Neural progenitor cell (in vitro differentiated cells): ENCODE results near the gene CRP. TPM values are rescaled to one million over a fixed set of nuclear protein-coding genes. Genes with fewer than 3 reads are reported as not detected.

Experiments
- DNase-seq: peaks from one replicate; pipeline ENCODE4 v3.0.0-alpha.2; 2016; ENCODE audit warnings: low spot score
- H2AFZ ChIP-seq: fragments of 200-600 bp; sonication (generic); replicated peaks from 2 replicates; pipeline ENCODE4 v1.6.1; 2016; ENCODE audit warnings: antibody characterized with exemption
- H3F3A ChIP-seq: fragments of 200-600 bp; sonication (generic); 2 replicates; pipeline ENCODE4 v1.6.1; 2016; ENCODE audit warnings: antibody characterized with exemption, low read depth
- H3K27ac ChIP-seq: fragments of 200-600 bp; sonication (generic); 2 replicates; pipeline ENCODE4 v1.5.1; 2016; ENCODE audit warnings: mild to moderate bottlenecking
- H3K27me3 ChIP-seq: fragments of 200-600 bp; sonication (generic); 2 replicates; pipeline ENCODE4 v1.6.1; 2016; ENCODE audit warnings: mild to moderate bottlenecking, moderate library complexity
- H3K36me3 ChIP-seq: fragments of 200-600 bp; sonication (generic); 2 replicates; pipeline ENCODE4 v1.5.1; 2016
- H3K4me1 ChIP-seq: fragments of 200-600 bp; sonication (generic); 2 replicates; pipeline ENCODE4 v1.6.1; 2016; ENCODE audit warnings: mixed run types
- H3K4me2 ChIP-seq: fragments of 200-600 bp; sonication (generic); 2 replicates; pipeline ENCODE4 v1.6.1; 2016
- H3K4me3 ChIP-seq: fragments of 200-600 bp; sonication (generic); 2 replicates; pipeline ENCODE4 v1.5.1; 2016
- H3K79me2 ChIP-seq: fragments of 200-600 bp; sonication (generic); 2 replicates; pipeline ENCODE4 v1.6.1; 2016; ENCODE audit warnings: low read depth
- H3K9ac ChIP-seq: fragments of 200-600 bp; sonication (generic); 2 replicates; pipeline ENCODE4 v1.6.1; 2016
- H3K9me3 ChIP-seq: fragments of 200-600 bp; sonication (generic); 2 replicates; pipeline ENCODE4 v1.5.1; 2016; ENCODE audit warnings: low read depth
- H4K20me1 ChIP-seq: fragments of 200-600 bp; sonication (generic); 2 replicates; pipeline ENCODE4 v1.6.1; 2016; ENCODE audit warnings: low read depth
- H3K27ac Mint-ChIP-seq: 3 replicates; pipeline ENCODE4 v1.8.0; 2021; ENCODE audit warnings: mixed read lengths
- H3K27me3 Mint-ChIP-seq: 2 replicates; pipeline ENCODE4 v1.8.0; 2022; ENCODE audit warnings: low read depth, mild to moderate bottlenecking, inconsistent platforms, moderate library complexity, mixed read lengths; ENCODE audit not compliant: insufficient read depth
- H3K36me3 Mint-ChIP-seq: 3 replicates; pipeline ENCODE4 v1.8.0; 2021; ENCODE audit warnings: mixed read lengths
- H3K4me1 Mint-ChIP-seq: 3 replicates; pipeline ENCODE4 v1.8.0; 2021; ENCODE audit warnings: mixed read lengths
- H3K4me3 Mint-ChIP-seq: 3 replicates; pipeline ENCODE4 v1.8.0; 2021; ENCODE audit warnings: mild to moderate bottlenecking, moderate library complexity, mixed read lengths
- H3K9me3 Mint-ChIP-seq: 3 replicates; pipeline ENCODE4 v1.8.0; 2020; ENCODE audit warnings: mixed read lengths
- EZH2 ChIP-seq: fragments of 200-600 bp; sonication (generic); IDR thresholded peaks from 2 replicates; pipeline ENCODE4 v1.6.1; 2017; ENCODE audit warnings: antibody characterized with exemption, mild to moderate bottlenecking, moderate library complexity
- EZH2phosphoT487 ChIP-seq: fragments of 200-600 bp; sonication (generic); IDR thresholded peaks from 2 replicates; pipeline ENCODE4 v1.6.1; 2017; ENCODE audit warnings: antibody characterized with exemption
- total RNA-seq: library from RNA; depleted of rRNA; stranded (reverse); fragments of >200 nt; gene quantifications from 2 replicates; pipeline ENCODE4 v1.2.3, GENCODE V29; 2015; ENCODE audit warnings: low replicate concordance
- TF ChIP-seq, protein P1 (sequence below): fragments of 200-600 bp; sonication (generic); IDR thresholded peaks from 2 replicates; pipeline ENCODE4 v1.5.1; 2017; ENCODE audit warnings: antibody characterized with exemption, mild to moderate bottlenecking

Gene CRP
- total RNA-seq, 1 donor from 2014 or later: not detected

DNA sequence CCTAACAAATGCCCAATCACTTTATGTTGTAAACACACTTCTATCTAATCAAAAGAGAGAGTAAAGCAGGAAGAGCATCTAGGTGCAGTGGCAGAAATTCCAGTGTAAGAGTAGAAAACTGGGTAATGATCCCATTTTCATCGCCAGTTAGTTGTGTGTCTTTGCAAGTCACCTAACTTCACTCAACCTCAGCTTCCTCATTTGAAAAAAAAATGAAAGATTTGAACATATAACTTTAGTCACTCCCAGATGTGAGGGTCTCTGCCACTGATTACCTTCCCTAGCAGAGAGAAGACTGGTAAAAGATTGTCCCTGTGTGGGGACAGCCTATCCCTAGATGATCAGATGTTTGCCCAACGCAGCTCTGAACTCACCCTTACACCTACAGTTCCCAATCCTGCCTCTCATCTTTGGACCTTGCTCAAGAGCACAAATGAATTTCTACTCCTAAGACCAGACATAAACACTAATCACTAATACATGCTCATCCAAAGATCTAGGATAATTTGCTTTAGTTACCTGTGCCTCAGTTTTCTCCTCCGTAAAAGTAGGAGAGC is 41.1 kb upstream of the CRP start:
- Histone ChIP-seq H3K4me2 (no peak overlapping the region), H3K36me3 (no peaks in the 10 kb centered on the region), H3K9me3 (no peaks in the 10 kb centered on the region), H4K20me1 (no peaks in the 10 kb centered on the region), H3F3A (no peaks in the 10 kb centered on the region), H3K4me3 (no peak overlapping the region), H2AFZ (no peak overlapping the region), H3K9ac (no peak overlapping the region), H3K27me3 (no peaks in the 10 kb centered on the region), H3K27ac (no peak overlapping the region), H3K4me1 (no peaks in the 10 kb centered on the region), H3K79me2 (no peaks in the 10 kb centered on the region)
- Mint-ChIP-seq H3K27ac (no peak overlapping the region), H3K36me3 (no peaks in the 10 kb centered on the region), H3K27me3 (peaks cover 3% of the 10 kb centered on the region), H3K9me3 (no peaks in the 10 kb centered on the region), H3K4me1 (no peaks in the 10 kb centered on the region), H3K4me3 (no peak overlapping the region)
- DNase-seq: no peak
- TF ChIP-seq EZH2phosphoT487 (no peak), EZH2 (no peak)
- TF ChIP-seq, protein P1, sequence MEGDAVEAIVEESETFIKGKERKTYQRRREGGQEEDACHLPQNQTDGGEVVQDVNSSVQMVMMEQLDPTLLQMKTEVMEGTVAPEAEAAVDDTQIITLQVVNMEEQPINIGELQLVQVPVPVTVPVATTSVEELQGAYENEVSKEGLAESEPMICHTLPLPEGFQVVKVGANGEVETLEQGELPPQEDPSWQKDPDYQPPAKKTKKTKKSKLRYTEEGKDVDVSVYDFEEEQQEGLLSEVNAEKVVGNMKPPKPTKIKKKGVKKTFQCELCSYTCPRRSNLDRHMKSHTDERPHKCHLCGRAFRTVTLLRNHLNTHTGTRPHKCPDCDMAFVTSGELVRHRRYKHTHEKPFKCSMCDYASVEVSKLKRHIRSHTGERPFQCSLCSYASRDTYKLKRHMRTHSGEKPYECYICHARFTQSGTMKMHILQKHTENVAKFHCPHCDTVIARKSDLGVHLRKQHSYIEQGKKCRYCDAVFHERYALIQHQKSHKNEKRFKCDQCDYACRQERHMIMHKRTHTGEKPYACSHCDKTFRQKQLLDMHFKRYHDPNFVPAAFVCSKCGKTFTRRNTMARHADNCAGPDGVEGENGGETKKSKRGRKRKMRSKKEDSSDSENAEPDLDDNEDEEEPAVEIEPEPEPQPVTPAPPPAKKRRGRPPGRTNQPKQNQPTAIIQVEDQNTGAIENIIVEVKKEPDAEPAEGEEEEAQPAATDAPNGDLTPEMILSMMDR: no peak

DNA sequence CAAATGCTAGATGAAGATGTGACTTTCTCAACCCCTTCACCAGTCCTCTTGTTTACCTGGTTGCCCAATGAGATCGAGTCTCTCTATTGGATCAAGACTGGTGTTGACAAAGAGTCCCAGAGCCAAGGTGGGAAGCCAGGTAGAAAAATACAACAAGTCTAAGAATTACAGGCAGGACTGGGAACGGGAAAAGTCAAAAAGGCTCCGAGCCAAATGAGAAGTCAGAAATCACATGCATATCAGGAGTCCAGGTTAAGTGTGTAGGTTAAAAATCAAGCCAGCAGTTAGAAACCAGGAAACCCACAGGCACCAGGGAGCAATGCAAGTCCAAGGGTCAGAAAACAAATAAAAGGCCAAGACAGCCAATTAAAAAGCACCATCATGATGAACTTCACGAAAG is 39.0 kb upstream of the CRP start:
- Histone ChIP-seq H3K9ac (no peak overlapping the region), H3K27me3 (no peaks in the 10 kb centered on the region), H3K4me2 (no peak overlapping the region), H3K9me3 (peaks cover 4% of the 10 kb centered on the region), H2AFZ (no peak overlapping the region), H3K79me2 (no peaks in the 10 kb centered on the region), H3K4me1 (no peaks in the 10 kb centered on the region), H3K36me3 (no peaks in the 10 kb centered on the region), H3K27ac (no peak overlapping the region), H4K20me1 (no peaks in the 10 kb centered on the region), H3F3A (no peaks in the 10 kb centered on the region), H3K4me3 (no peak overlapping the region)
- TF ChIP-seq EZH2phosphoT487: no peak
- no peak for TF ChIP-seq EZH2
- TF ChIP-seq, protein P1: no peak
- Mint-ChIP-seq H3K4me1 (no peaks in the 10 kb centered on the region), H3K9me3 (no peaks in the 10 kb centered on the region), H3K27me3 (peaks cover 3% of the 10 kb centered on the region), H3K4me3 (no peak overlapping the region), H3K27ac (no peak overlapping the region), H3K36me3 (no peaks in the 10 kb centered on the region)
- no peak for DNase-seq

DNA sequence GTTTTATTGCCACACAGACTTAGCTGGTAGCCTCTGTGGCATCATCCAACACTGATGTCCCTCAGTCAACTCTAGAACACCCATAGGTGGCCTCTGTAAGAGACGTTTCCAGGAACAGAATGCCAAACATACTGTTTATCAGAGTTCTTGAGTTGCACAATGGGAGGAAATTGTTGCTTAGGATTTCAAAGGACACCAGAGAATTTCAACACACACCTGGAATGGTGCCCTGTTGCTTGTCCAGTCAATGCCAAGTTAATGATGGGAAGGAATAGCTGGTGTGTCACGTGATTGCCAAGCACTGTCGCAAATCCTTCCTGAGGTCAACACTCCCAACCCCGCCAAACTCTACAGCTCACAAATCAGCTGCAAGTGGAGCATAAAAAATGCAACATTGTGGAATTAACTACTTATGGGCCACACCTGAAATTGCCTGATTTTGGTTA is 37.8 kb upstream of the CRP start:
- Mint-ChIP-seq H3K4me3 (no peak overlapping the region), H3K27me3 (peaks cover 3% of the 10 kb centered on the region), H3K27ac (no peak overlapping the region), H3K9me3 (no peaks in the 10 kb centered on the region), H3K4me1 (no peaks in the 10 kb centered on the region), H3K36me3 (no peaks in the 10 kb centered on the region)
- Histone ChIP-seq H3K79me2 (no peaks in the 10 kb centered on the region), H3K4me2 (no peak overlapping the region), H3K27me3 (no peaks in the 10 kb centered on the region), H2AFZ (no peak overlapping the region), H4K20me1 (no peaks in the 10 kb centered on the region), H3K4me1 (no peaks in the 10 kb centered on the region), H3K27ac (no peak overlapping the region), H3K4me3 (no peak overlapping the region), H3K9me3 (peaks cover 4% of the 10 kb centered on the region), H3F3A (no peaks in the 10 kb centered on the region), H3K9ac (no peak overlapping the region), H3K36me3 (no peaks in the 10 kb centered on the region)
- DNase-seq: no peak
- TF ChIP-seq EZH2 (no peak), EZH2phosphoT487 (no peak)
- TF ChIP-seq, protein P1: no peak
